SIG-M5 treated with dmso at 0.1 percent for 504 hours (cell line): Measurements from ENCODE around the gene CD99L2.

Source experiments
- DNase-seq: peaks from one replicate; lab custom pipeline; 2025; ENCODE audit not compliant: unreplicated experiment; lab: John Stamatoyannopoulos, UW

CD99L2 gene

GRCh38 chrX:150898343-150899190, at the start of gene CD99L2:
Gene CD99L2 (minus strand): TSS chrX:150898668. CDS start chrX:150898588, 80 bp downstream.
- peak; percentile 74 for DNase-seq

DNA sequence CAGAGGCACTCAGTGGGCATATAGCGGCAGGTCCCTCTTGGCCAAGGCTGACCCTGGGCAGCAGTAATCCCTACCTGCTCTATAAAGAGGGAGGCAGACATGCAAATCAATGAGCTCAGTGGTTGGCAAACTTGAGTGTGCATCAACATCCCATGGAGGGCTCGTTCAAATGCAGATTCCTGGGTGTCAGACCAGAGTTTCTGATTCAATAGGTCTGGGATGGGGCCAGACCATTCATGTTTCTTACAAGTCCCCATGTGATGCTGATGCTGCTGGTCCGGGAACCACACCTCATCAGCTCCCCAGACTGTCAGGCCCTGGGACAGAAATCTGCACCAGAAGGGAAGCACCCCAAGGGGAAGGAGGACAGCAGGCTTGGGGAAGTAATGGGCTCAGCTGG, 45.8 kb upstream of the CD99L2 start:
- no peak for DNase-seq

- DNase-seq = no peak
Observed at GRCh38 chrX:150942942-150943594, 44.6 kb upstream of the CD99L2 start.

DNA sequence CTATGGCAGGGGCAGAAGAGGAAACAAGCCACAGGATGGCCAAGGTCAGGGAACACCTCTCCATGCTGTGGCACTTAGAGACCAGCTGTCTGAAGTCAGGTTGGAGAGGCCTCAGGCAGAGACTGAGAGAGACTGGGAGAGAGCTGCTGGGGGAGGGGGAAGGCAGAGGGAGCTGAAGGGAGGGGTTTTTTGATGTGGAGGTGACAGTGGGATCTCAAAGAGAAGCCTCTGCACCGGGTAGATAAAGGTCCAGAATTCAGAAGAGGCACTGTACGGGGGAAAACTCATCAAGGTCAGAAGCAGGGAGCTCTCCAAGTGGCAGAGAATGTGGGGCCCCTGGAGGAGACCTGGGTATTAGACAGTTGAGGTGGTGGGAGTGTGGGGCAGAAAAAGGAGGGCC, 43.1 kb upstream of the CD99L2 start:
- DNase-seq = no peak

DNA sequence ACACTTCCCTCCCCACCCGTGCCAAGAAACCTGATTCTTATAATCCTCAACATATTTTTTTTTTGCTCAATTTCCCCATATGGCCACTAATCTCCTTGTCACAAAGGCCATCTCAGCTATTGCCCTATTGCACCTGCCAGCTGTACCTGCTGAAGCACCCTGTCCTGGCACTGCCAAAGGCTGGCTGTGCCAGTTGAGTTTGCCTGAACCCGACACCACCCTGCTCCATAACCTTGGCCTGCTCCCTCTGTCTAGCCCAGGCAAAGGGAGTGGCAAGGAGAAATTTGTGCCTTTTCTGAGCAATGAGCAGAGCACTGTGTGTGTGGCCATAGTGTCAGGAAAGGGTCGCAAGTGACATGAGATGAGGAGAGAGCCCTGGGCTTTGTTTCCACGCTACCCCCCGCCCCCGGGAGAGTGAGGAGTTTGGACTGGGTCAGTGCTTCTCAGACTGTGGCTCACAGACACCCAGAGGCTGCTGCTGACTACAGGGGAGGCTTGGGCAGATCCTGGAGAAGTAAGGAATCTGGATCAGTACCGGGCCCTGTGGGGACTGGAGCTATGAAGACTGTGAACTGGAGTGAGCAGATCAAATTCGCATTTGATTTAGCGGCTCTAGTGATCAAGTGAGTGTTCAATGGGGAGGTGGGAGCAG, 42.5 kb upstream of the CD99L2 start:
- DNase-seq = no peak

GRCh38 chrX:150936556-150936955, 38.1 kb upstream of the CD99L2 start:
- DNase-seq = no peak

DNA sequence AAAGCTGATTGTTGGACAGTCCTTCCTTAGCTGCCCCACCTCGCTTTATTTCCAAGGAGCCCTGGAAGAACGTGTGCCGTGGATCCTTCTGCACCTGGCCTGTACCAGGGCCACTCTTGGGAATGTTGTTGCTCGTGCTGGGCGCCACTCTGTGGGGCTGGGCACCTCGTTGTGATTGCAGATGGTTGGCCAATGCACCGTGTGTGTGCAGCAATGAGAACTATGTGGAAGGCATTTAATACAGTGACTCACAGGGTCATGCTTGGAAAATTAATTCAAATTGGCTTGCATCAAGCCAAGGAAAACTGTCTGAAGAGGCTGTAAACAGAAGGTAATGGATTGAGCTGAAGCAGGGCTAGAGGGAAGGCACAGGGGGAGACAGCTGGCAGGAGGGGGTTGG, 37.0 kb upstream of the CD99L2 start:
- DNase-seq = no peak

DNA sequence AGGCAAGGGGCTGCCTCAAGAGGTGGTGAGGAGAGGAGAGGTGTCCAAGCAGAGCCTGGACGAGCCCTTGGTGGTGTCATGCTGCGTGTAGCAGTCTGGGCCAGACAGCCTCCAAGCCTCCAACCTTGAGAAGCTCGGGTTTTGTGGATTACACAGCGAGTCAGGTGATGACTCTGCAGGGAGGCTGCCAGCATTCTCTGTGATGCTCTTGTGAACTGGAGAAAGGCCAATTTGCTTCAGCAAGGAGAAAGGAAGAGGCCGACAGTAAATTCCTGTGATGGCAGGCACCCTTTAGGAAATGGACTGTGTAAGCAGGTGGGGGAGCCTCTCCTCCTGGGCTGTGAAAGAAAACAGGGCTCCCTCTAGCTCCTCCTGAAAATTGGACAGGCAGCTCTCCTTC, 36.0 kb upstream of the CD99L2 start:
- no peak for DNase-seq

- DNase-seq = no peak
Observed at GRCh38 chrX:150933945-150934350, 35.5 kb upstream of the CD99L2 start.

DNA sequence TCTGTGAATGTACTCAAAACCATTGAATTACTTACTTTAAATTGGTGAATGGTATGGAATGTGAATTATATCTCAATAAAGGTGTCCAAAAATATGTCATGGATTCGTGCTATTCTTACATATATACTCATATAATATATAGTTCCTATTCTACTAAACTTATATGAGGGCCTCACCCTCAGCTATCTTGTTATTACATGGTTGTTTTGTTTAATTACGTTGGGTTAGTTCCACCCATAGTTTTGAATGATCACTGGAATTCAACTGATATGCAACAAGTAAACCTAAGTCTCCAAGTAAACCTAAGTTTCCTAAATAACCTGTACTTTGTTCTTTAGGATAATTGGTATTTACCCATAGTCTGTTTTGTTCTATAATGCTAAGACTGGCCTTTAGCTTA, 30.6 kb upstream of the CD99L2 start:
- no peak for DNase-seq

- no peak for DNase-seq
Observed at GRCh38 chrX:150926791-150927190, 28.3 kb upstream of the CD99L2 start.

- DNase-seq = no peak
Observed at GRCh38 chrX:150926304-150926703, 27.8 kb upstream of the CD99L2 start.

DNA sequence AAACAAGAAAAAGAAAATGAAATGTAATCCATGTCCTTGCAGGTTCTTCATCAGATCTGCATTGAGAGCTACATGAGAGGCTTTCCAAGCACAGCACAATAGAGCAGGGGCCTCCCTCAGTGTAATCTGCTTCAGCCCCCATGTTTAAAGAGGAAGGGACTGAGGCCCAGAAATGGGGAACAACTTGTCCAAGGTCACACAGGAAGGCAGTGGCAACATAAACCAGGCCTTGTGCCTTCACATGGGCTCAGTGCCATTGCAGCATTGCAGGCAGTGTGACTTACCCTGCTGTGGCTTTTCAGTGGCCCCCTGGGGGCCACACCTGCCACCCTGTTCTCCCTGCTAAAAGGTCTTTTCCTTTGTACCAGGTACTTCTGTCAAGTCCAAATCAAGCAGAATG, 20.9 kb upstream of the CD99L2 start:
- peak; percentile 17 for DNase-seq

DNA sequence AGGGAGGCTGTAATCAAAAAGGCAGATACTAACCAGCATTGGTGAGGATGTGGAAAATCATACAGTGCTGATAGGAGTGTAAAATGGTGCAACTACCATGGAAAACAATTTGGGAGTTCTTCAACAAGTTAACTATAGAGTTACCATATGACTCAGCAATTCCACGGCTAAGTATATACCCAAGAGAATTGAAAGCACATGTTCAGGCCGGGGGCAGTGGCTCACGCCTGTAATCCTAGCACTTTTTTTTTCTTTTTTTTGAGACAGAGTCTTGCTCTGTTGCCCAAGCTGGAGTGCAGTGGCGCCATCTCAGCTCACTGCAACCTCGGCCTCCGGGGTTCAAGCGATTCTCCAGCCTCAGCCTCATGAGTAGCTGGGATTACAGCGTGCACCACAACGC, 15.0 kb upstream of the CD99L2 start:
- no peak for DNase-seq

DNA sequence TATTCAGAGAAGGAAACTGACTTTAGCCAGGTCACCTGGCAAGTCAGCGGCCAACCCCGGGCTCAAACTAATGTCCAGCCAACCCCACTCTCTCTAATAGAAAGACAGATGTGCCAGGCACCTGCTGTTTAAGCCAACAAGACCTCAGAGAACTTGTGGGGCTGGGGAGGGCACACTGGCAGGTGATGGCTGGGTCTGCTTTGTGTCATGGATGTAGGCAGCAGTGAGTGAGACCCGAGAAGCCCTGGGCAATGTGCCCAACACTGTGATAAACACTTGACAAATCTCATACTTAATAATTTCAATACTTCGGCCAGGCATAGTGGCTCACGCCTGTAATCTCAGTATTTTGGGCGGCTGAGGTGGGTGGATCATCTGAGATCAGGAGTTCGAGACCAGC, 9.0 kb upstream of the CD99L2 start:
- DNase-seq = no peak

DNA sequence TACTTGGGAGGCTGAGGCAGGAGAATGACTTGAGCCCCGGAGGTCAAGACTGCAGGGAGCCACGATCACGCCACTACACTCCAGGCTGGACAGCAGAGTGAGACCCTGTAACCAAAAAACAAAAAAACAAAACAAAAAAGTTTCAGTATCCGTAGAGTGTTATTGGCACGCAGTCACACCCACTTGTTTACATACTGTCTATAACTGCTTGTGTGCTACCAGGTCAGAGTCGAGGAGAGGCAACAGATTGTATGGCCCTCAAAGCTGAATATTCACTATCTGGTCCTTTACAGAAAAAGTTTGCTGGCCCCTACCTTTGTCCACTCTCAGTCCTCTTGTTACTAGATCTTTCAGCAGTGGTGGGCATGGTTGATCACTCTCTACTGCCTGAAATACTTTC, 8.2 kb upstream of the CD99L2 start:
- no peak for DNase-seq

DNA sequence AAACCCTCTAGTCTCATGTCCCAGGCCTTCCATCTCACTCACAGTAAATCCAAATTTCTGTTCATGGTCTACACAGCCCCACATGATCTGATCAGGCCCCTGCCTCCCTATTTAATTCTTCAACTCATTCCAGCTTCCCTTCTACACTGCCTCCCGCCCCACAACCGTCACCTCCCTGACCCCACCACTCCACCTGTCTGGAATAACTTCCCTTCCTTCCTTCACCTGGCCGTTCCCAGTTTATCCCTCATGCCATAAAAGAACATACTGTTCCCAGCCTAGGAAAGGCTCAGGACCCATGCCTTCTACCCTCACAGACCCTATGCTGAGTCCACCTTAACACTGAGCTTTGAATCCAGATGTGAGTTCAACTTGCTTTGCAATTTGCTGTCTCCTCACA, 6.8 kb upstream of the CD99L2 start:
- DNase-seq = no peak

GRCh38 chrX:150903110-150903508, 4.6 kb upstream of the CD99L2 start:
- DNase-seq = no peak

DNA sequence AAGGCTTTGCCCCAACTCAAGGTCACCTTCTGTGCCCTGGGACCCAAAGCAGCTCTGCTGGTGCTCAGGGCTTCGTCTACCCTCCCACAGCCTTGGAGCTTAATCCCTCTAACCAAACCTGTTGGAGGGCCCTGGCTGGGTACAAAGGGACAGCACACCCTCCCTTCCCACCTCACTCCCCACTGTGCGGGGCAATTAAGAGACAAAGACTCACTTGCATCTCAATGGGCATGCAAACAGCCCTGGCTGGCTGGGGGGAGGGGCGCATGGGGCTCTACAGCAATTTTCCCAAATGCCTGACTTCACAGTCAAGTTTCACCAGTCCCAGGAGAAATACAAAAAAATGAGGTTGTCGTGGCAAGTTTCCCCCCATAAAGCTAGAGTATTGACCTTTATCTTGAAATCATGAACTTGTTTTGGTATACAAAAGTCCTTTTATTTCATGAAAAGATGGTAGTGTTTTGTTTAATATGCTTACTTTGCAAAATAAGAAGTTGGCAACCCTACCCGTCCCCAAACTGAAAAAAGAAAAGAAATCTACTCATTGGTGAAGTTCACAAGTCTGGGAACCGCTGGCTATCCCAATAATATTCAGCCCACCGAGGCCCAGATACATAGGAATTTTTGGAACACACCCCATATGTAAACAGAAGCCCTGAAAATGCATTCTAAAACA, 4.1 kb upstream of the CD99L2 start:
- no peak for DNase-seq

DNA sequence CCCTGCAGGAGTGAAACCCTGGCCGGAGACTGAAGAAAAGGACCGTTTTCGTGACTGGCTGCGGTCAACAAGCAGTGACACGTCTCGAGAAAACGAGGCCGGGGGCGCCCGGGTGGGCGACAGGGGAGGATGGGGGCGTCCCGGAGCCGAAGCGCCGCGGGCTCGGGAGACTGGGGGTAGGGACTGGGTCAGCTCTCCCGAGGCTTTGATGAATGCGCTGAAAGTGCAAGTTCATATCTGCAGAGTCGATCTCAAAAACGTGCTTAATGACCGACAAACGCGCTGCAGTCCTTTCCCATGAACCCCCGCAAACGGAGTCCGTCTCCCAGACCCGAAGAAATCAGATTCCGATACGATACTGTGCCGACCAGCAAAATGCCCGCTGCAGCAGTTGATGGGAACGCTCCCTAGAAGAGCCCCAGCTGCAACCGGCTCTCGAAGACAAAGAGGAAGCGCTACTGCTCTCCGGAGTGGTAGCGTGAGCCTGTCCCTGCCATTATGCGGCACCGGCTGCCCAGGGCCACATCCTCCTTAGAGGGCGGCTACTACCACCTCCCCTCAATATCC, 806 bp upstream of the CD99L2 start:
- DNase-seq = peak; percentile 66
